ENCODE measurements around the gene TOE1. TPM values are rescaled to one million over a fixed set of nuclear protein-coding genes. Genes with fewer than 3 reads are reported as not detected.

TOE1 gene
- polyA plus RNA-seq, 1 donor from 2014 or later, result 16.8 TPM

GRCh38 chr1:45379524-45379923 lies 39.6 kb downstream of the TOE1 start:
- H3K9me3 ChIP-seq (ENCODE audit: low read length), result no peaks in the 10 kb centered on the region
- H3K79me2 ChIP-seq (replicated peaks; ENCODE audit: insufficient read depth, low read length), result no peaks in the 10 kb centered on the region
- H3K36me3 ChIP-seq (ENCODE audit: insufficient read depth, low read length), result no peaks in the 10 kb centered on the region
- no peak overlapping the region for H3K4me3 ChIP-seq (ENCODE audit: low read length)
- H3F3A ChIP-seq (ENCODE audit: insufficient read depth, low read length, poor library complexity, severe bottlenecking), result no peaks in the 10 kb centered on the region
- H3K27me3 ChIP-seq (ENCODE audit: insufficient read depth, low read depth, low read length), result no peaks in the 10 kb centered on the region
- no peak overlapping the region for H3K4me2 ChIP-seq (ENCODE audit: low read length)
- no peaks in the 10 kb centered on the region for H3K9me2 ChIP-seq (ENCODE audit: insufficient read depth, low read length)
- H2AFZ ChIP-seq (ENCODE audit: low read depth, low read length), result no peak overlapping the region
- no peak overlapping the region for H3K27ac ChIP-seq (ENCODE audit: low read length)
- no peak overlapping the region for H3K9ac ChIP-seq (ENCODE audit: low read length)
- H4K20me1 ChIP-seq (ENCODE audit: insufficient read depth), result no peaks in the 10 kb centered on the region
- TF ChIP-seq REST (IDR thresholded peaks at IDR 0.05; ENCODE audit: borderline replicate concordance), result no peak
- TF ChIP-seq MXI1 (conservative IDR thresholded peaks at IDR 0.05; ENCODE audit: poor library complexity, severe bottlenecking), result no peak
- TF ChIP-seq POLR2AphosphoS5 (IDR thresholded peaks at IDR 0.05), result no peak
- no peak for TF ChIP-seq EZH2 (IDR thresholded peaks at IDR 0.05; ENCODE audit: borderline replicate concordance, insufficient read depth, low read length, poor library complexity, severe bottlenecking)
- no peak for TF ChIP-seq TAF1 (IDR thresholded peaks at IDR 0.05; ENCODE audit: low read depth)
- TF ChIP-seq CTCF (IDR thresholded peaks at IDR 0.05; ENCODE audit: poor library complexity, severe bottlenecking), result no peak
- no peak for TF ChIP-seq SMC3 (conservative IDR thresholded peaks at IDR 0.05; ENCODE audit: poor library complexity)
- TF ChIP-seq RAD21 (conservative IDR thresholded peaks at IDR 0.05), result no peak
- no peak for TF ChIP-seq EP300 (conservative IDR thresholded peaks at IDR 0.05; ENCODE audit: poor library complexity, severe bottlenecking)

GRCh38 chr1:45380125-45380524 lies 40.2 kb downstream of the TOE1 start:
- no peaks in the 10 kb centered on the region for H3K9me2 ChIP-seq (ENCODE audit: insufficient read depth, low read length)
- no peaks in the 10 kb centered on the region for H3K36me3 ChIP-seq (ENCODE audit: insufficient read depth, low read length)
- no peak overlapping the region for H3K9ac ChIP-seq (ENCODE audit: low read length)
- no peaks in the 10 kb centered on the region for H3K9me3 ChIP-seq (ENCODE audit: low read length)
- TF ChIP-seq EZH2 (IDR thresholded peaks at IDR 0.05; ENCODE audit: borderline replicate concordance, insufficient read depth, low read length, poor library complexity, severe bottlenecking), result no peak
- TF ChIP-seq RAD21 (conservative IDR thresholded peaks at IDR 0.05), result no peak
- no peak for TF ChIP-seq POLR2AphosphoS5 (IDR thresholded peaks at IDR 0.05)
- no peak for TF ChIP-seq EP300 (conservative IDR thresholded peaks at IDR 0.05; ENCODE audit: poor library complexity, severe bottlenecking)
- no peak for TF ChIP-seq MXI1 (conservative IDR thresholded peaks at IDR 0.05; ENCODE audit: poor library complexity, severe bottlenecking)
- TF ChIP-seq REST (IDR thresholded peaks at IDR 0.05; ENCODE audit: borderline replicate concordance), result no peak
- TF ChIP-seq TAF1 (IDR thresholded peaks at IDR 0.05; ENCODE audit: low read depth), result no peak
- no peak for TF ChIP-seq SMC3 (conservative IDR thresholded peaks at IDR 0.05; ENCODE audit: poor library complexity)
- TF ChIP-seq CTCF (IDR thresholded peaks at IDR 0.05; ENCODE audit: poor library complexity, severe bottlenecking), result no peak
- no peak overlapping the region for H2AFZ ChIP-seq (ENCODE audit: low read depth, low read length)
- H3K4me3 ChIP-seq (ENCODE audit: low read length), result no peak overlapping the region
- no peak overlapping the region for H3K27ac ChIP-seq (ENCODE audit: low read length)
- no peaks in the 10 kb centered on the region for H3F3A ChIP-seq (ENCODE audit: insufficient read depth, low read length, poor library complexity, severe bottlenecking)
- no peaks in the 10 kb centered on the region for H3K79me2 ChIP-seq (replicated peaks; ENCODE audit: insufficient read depth, low read length)
- H3K4me2 ChIP-seq (ENCODE audit: low read length), result no peak overlapping the region
- H4K20me1 ChIP-seq (ENCODE audit: insufficient read depth), result no peaks in the 10 kb centered on the region
- H3K27me3 ChIP-seq (ENCODE audit: insufficient read depth, low read depth, low read length), result no peaks in the 10 kb centered on the region

Data from neural cell (in vitro differentiated cells).